K562 (cell line): ENCODE data around the gene HPSE2. TPM values are rescaled to one million over a fixed set of nuclear protein-coding genes. Genes with fewer than 3 reads are reported as not detected.

ENCODE experiments used
- ATAC-seq: fragments of 200-7000 bp; cut with Tn5 transposase; 3 replicates; pipeline ENCODE4 v1.9.1; 2020; ENCODE audit warnings: moderate library complexity
- BruUV-seq: library from RNA; stranded (reverse); fragments of 400-500 nt; replicated peaks from 2 replicates; lab custom pipeline; 2021; lab: Mats Ljungman, UMichigan
- CTCF ChIA-PET: fragments of 300-600 bp; formaldehyde crosslinking; extraction: SDS; loops from one replicate; lab custom pipeline; 2021; ENCODE audit warnings: low intra/inter-chr PET ratio; lab: Yijun Ruan, JAX
- POLR2A ChIA-PET: fragments of 300-600, 350-650 bp; sonication (Branson Sonifier 250); formaldehyde crosslinking; extraction: SDS; loops from one replicate; lab custom pipeline; 2021; ENCODE audit warnings: antibody characterized with exemption, inconsistent platforms; lab: Yijun Ruan, JAX
- DNase-seq, 4 experiments: peaks; one replicate each; pipeline versions ENCODE4 v3.0.0 to v3.0.0-alpha.2; 2011 to 2018; ENCODE audit warnings: low spot score in 3 of 4, mixed read lengths in 3 of 4; ENCODE audit errors: extremely low read depth in 1 of 4
- FAIRE-seq: peaks from 2 replicates; lab custom pipeline; 2011; peaks lifted over from hg19 to GRCh38; lab: Jason Lieb, UNC
- H2AFZ ChIP-seq: 2 replicates; pipeline ENCODE4 v1.6.0; 2011; ENCODE audit warnings: low read depth, low read length, control low read depth, inconsistent platforms
- H3K27ac ChIP-seq: fragments of 200-600 bp; 3 replicates; pipeline ENCODE4 v1.8.0; 2011; ENCODE audit warnings: low read depth, mild to moderate bottlenecking, control low read depth, inconsistent platforms, low read length, moderate library complexity, mixed read lengths; ENCODE audit errors: extremely low read depth
- H3K27me3 ChIP-seq, 2 experiments: fragments of 300-600 bp in 1 of 2; 2 replicates in 1 of 2; 3 replicates in 1 of 2; pipeline versions ENCODE4 v1.6.0 to v1.8.0; 2011; ENCODE audit warnings: inconsistent platforms in 2 of 2, low read length in 2 of 2, mild to moderate bottlenecking in 1 of 2, mixed read lengths in 1 of 2, moderate library complexity in 1 of 2; ENCODE audit not compliant: control insufficient read depth in 2 of 2, insufficient read depth in 2 of 2
- H3K36me3 ChIP-seq: fragments of 300-600 bp; 3 replicates; pipeline ENCODE4 v1.8.0; 2011; ENCODE audit warnings: mild to moderate bottlenecking, low read length, inconsistent platforms; ENCODE audit not compliant: control insufficient read depth, insufficient read depth
- H3K4me1 ChIP-seq, 2 experiments: fragments of 200-600 bp in 1 of 2; replicated peaks in 1 of 2; 2 replicates in 1 of 2; 3 replicates in 1 of 2; pipeline versions ENCODE4 v1.5.1 to v1.8.0; 2011; ENCODE audit warnings: inconsistent platforms in 2 of 2, low read length in 2 of 2, mild to moderate bottlenecking in 1 of 2, mixed read lengths in 1 of 2, moderate library complexity in 1 of 2; ENCODE audit not compliant: control insufficient read depth in 2 of 2, insufficient read depth in 2 of 2
- H3K4me2 ChIP-seq: 2 replicates; pipeline ENCODE4 v1.6.1; 2011; ENCODE audit warnings: low read length, control low read depth, inconsistent platforms, mixed read lengths; ENCODE audit not compliant: insufficient read depth
- H3K4me3 ChIP-seq: fragments of 200-600 bp; sonication (generic), shearing (Covaris generic); 2 replicates; pipeline ENCODE4 v1.5.1; 2016; ENCODE audit warnings: control low read depth, inconsistent platforms
- H3K79me2 ChIP-seq: fragments of 200-600 bp; 3 replicates; pipeline ENCODE4 v1.8.0; 2011; ENCODE audit warnings: low read length, inconsistent platforms; ENCODE audit not compliant: control insufficient read depth, insufficient read depth
- H3K9ac ChIP-seq, 2 experiments: 2 replicates each; pipeline versions ENCODE4 v1.6.0 to v1.6.1; 2011; ENCODE audit warnings: low read depth in 2 of 2, low read length in 2 of 2, control low read depth in 1 of 2, inconsistent platforms in 1 of 2, mild to moderate bottlenecking in 1 of 2, mixed read lengths in 1 of 2; ENCODE audit not compliant: insufficient read depth in 1 of 2
- H3K9me1 ChIP-seq: one replicate; pipeline ENCODE4 v1.6.0; 2011; ENCODE audit warnings: inconsistent platforms, mild to moderate bottlenecking, low read length, moderate library complexity; ENCODE audit not compliant: control insufficient read depth, insufficient read depth
- H3K9me3 ChIP-seq: replicated peaks from 2 replicates; pipeline ENCODE4 v1.5.1; 2011; ENCODE audit warnings: low read depth, low read length, inconsistent platforms; ENCODE audit not compliant: control insufficient read depth, insufficient read depth
- H4K20me1 ChIP-seq: replicated peaks from 2 replicates; pipeline ENCODE4 v1.6.1; 2011; ENCODE audit warnings: low read length, inconsistent platforms, mixed read lengths; ENCODE audit not compliant: control insufficient read depth, insufficient read depth
- CBX3 ChIP-seq, 2 experiments: IDR thresholded peaks; 1 replicate in 1 of 2; 2 replicates in 1 of 2; pipeline ENCODE4 v1.6.1; 2012; ENCODE audit warnings: inconsistent platforms in 2 of 2, low read length in 2 of 2, borderline replicate concordance in 1 of 2, control low read depth in 1 of 2
- EP300 ChIP-seq: IDR thresholded peaks from 2 replicates; pipeline ENCODE4 v1.6.1; 2012; ENCODE audit warnings: low read length, improper control_type of control experiment
- ETS1 ChIP-seq: conservative IDR thresholded peaks from 2 replicates; pipeline ENCODE4 v1.6.1; 2011; ENCODE audit warnings: low read depth, mild to moderate bottlenecking, low read length; ENCODE audit not compliant: control insufficient read depth
- ILK ChIP-seq: fragments of 450-650 bp; IDR thresholded peaks from 2 replicates; pipeline ENCODE4 v1.6.1; 2016; ENCODE audit warnings: missing genetic modification characterization, low read depth, mild to moderate bottlenecking, missing compliant biosample characterization, moderate library complexity, borderline replicate concordance
- MYNN ChIP-seq, 2 experiments: sonication (generic); formaldehyde crosslinking in 1 of 2; IDR thresholded peaks; 2 replicates each; pipeline versions ENCODE4 v1.5.0 to v1.6.1; 2016 to 2020; ENCODE audit warnings: antibody characterized with exemption in 1 of 2, missing genetic modification reagents in 1 of 2
- PHF8 ChIP-seq: fragments of 200-600 bp; sonication (generic); IDR thresholded peaks from 2 replicates; pipeline ENCODE4 v1.6.1; 2012; ENCODE audit warnings: mixed run types, mild to moderate bottlenecking, inconsistent platforms, low read length, moderate library complexity, borderline replicate concordance
- RAD21 ChIP-seq, 2 experiments: fragments of 250-450 bp in 1 of 2; fragments of 450-650 bp in 1 of 2; sonication (Bioruptor Pico) in 1 of 2; formaldehyde crosslinking in 1 of 2; IDR thresholded peaks in 1 of 2; conservative IDR thresholded peaks in 1 of 2; 2 replicates each; pipeline versions ENCODE4 v1.4.0 to v1.8.0; 2020 to 2022; ENCODE audit warnings: mild to moderate bottlenecking in 2 of 2, moderate library complexity in 1 of 2
- RBM39 ChIP-seq: fragments of 200-400 bp; formaldehyde crosslinking; optimal IDR thresholded peaks from 2 replicates; pipeline ENCODE3; 2018; ENCODE audit warnings: low read depth, low read length
- VEZF1 ChIP-seq: fragments of 200-800 bp; sonication (Bioruptor generic); IDR thresholded peaks from 2 replicates; pipeline ENCODE4 v1.6.1; 2017; ENCODE audit warnings: missing genetic modification characterization, missing compliant biosample characterization
- ZBTB2 ChIP-seq: fragments of 450-650 bp; IDR thresholded peaks from 2 replicates; pipeline ENCODE4 v1.6.1; 2016; ENCODE audit warnings: antibody characterized with exemption
- WGBS: fragments of 100-300 bp; shearing (Covaris generic); methylation state at CpG from one replicate; pipeline ENCODE4 v1.1.6; 2016; ENCODE audit warnings: low coverage, mixed read lengths; ENCODE audit not compliant: insufficient coverage; ENCODE audit errors: missing lambda C conversion rate; 5-methylcytosine and 5-hydroxymethylcytosine counted together
- in situ Hi-C: fragments of 300-500 bp; cut with MboI; formaldehyde crosslinking; loops from 4 replicates; pipeline ENCODE4 v1.15.0; 2018; ENCODE audit warnings: inconsistent platforms, mixed read lengths
- intact Hi-C: fragments of 100-400 bp; cut with micrococcal nuclease; formaldehyde crosslinking; loops from 2 replicates; pipeline ENCODE4 v1.14.2; 2022
- polyA plus RNA-seq, 8 experiments: library from polyadenylated mRNA; depleted of rRNA in 4 of 8; stranded (reverse) in 5 of 8; unstranded in 3 of 8; fragments of >200 nt; fragmentation: Nextera tagmentation in 2 of 8; fragmentation: Illumina TruSeq in 1 of 8; extraction: Ambion mirVana in 2 of 8; extraction: Trizol in 1 of 8; gene quantifications; 2 replicates each; pipeline versions ENCODE4 v1.2.1 to v1.2.3, GENCODE V29; 2011 to 2014; ENCODE audit warnings: inconsistent platforms in 1 of 8, missing spikeins in 1 of 8
- total RNA-seq, 7 experiments: library from RNA; depleted of rRNA in 6 of 7; stranded (reverse); fragments of >200 nt in 6 of 7; fragmentation: Illumina TruSeq in 2 of 7; extraction: Trizol in 2 of 7; gene quantifications; 2 replicates each; pipeline versions ENCODE4 v1.2.1 to v1.2.3, GENCODE V29; 2011 to 2021; ENCODE audit warnings: low replicate concordance in 1 of 7

The HPSE2 gene
- total and polyA plus RNA-seq, 9 of the 15 experiments (the other 6 are each of a cell fraction or from before 2014, with no cell fraction given), result 0.03 to 0.10 (median 0.04) TPM; not detected in 2

- peak; percentile 45 to 64 for TF ChIP-seq RAD21 (CRISPR knock-in tag; conservative IDR thresholded peaks at IDR 0.05 in 1 of 2, IDR thresholded peaks at IDR 0.05 in 1 of 2)
- 0 out of 2 replicates have a peak, but pooled peaks have one; percentile 19 for TF ChIP-seq MYNN (IDR thresholded peaks at IDR 0.05)
- no peak for TF ChIP-seq MYNN (CRISPR knock-in tag; IDR thresholded peaks at IDR 0.05)
These were observed 809.9 kb downstream of the HPSE2 start (continued) for GRCh38 chr10:98425511-98426352.

- H3K4me1 ChIP-seq, result peaks cover 0 to 9% of the 10 kb centered on the region in 2 experiments; a peak in 1 of 5 replicates
- ATAC-seq, result no peak
- H3K27me3 ChIP-seq, result no peaks in the 10 kb centered on the region
- H2AFZ ChIP-seq, result no peak overlapping the region
- no peak for FAIRE-seq
- H3K79me2 ChIP-seq, result no peaks in the 10 kb centered on the region
- H3K9ac ChIP-seq, result peak overlapping the region in 1 of 2 experiments; percentile 45; a peak in 1 of 4 replicates
- H3K4me3 ChIP-seq, result no peak overlapping the region
- ChIA-PET POLR2A (no interaction called here), CTCF (no interaction called here)
- H3K9me1 ChIP-seq, result no peaks in the 10 kb centered on the region
- H4K20me1 ChIP-seq, result no peaks in the 10 kb centered on the region
- DNase-seq, result no peak
- H3K27ac ChIP-seq, result no peak overlapping the region
- H3K9me3 ChIP-seq, result no peaks in the 10 kb centered on the region
- BruUV-seq, result no TSS peak
- intact Hi-C loops (loop anchor here (1.0 to 5.0 kb wide), 2 partner anchors 42 to 238 kb away; no protein-coding TSS in a partner anchor), in situ Hi-C loops (loop anchor here (10.0 kb wide), 1 partner anchor 240 kb away; no protein-coding TSS in a partner anchor)
- H3K4me2 ChIP-seq, result no peak overlapping the region
- peaks cover 35% of the 10 kb centered on the region; the same call in 2 of the 3 replicates for H3K36me3 ChIP-seq
- 88% methylated on average over 11 of the region's 23 CpGs for WGBS
- no peak for TF ChIP-seq ZBTB2
- TF ChIP-seq PHF8, result no peak
- no peak for TF ChIP-seq VEZF1 (CRISPR knock-in tag)
- no peak for TF ChIP-seq CBX3 (IDR thresholded peaks at IDR 0.05; ENCODE audit: borderline replicate concordance in 1 of 2, low read length in 2 of 2)
- TF ChIP-seq RAD21 (CRISPR knock-in tag; conservative IDR thresholded peaks at IDR 0.05 in 1 of 2, IDR thresholded peaks at IDR 0.05 in 1 of 2), result no peak
- no peak for TF ChIP-seq EP300
- TF ChIP-seq ETS1, result no peak
- TF ChIP-seq ILK (tag), result no peak
- no peak for TF ChIP-seq RBM39
These were observed 811.1 kb downstream of the HPSE2 start for GRCh38 chr10:98424295-98425254.
